Measurements from ENCODE around the gene RNF217.

RNF217 gene

DNA sequence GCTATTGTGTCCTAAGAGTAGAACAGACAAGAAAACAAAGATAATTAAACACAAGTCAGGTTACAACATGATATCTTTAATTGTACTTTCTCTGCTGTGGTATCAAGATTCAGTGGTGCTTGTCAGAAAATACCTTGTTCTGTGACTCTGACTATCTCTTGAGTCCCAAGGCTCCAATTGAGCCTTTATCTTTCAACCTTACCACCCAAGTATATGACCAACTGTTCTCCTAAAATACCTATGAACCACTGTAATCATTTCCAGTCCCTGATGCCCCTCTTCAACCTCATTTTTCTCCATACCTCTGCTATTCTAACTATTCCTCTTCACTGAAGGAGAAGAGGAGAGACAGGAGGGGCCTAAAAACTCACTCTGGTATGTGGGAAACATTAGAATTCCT lies 124.5 kb downstream of the RNF217 start:
- Histone ChIP-seq H3K36me3 (ENCODE audit: control insufficient read depth in 2 of 2, insufficient read depth in 2 of 2, low read length in 2 of 2) (peaks cover 0 to 6% of the 10 kb centered on the region in 2 donors), H3K4me3 (ENCODE audit: low read length in 2 of 2) (no peak overlapping the region), H3K27me3 (ENCODE audit: control insufficient read depth in 2 of 2, insufficient read depth in 2 of 2, low read length in 2 of 2) (no peaks in the 10 kb centered on the region), H3K27ac (ENCODE audit: low read depth in 2 of 2, low read length in 2 of 2) (no peak overlapping the region), H3K9ac (ENCODE audit: low read depth in 1 of 2, low read length in 2 of 2) (no peak overlapping the region), H3K4me1 (ENCODE audit: control insufficient read depth in 2 of 2, insufficient read depth in 2 of 2, low read length in 2 of 2) (no peaks in the 10 kb centered on the region), H3K9me3 (ENCODE audit: control insufficient read depth in 2 of 2, low read length in 2 of 2) (no peaks in the 10 kb centered on the region)

DNA sequence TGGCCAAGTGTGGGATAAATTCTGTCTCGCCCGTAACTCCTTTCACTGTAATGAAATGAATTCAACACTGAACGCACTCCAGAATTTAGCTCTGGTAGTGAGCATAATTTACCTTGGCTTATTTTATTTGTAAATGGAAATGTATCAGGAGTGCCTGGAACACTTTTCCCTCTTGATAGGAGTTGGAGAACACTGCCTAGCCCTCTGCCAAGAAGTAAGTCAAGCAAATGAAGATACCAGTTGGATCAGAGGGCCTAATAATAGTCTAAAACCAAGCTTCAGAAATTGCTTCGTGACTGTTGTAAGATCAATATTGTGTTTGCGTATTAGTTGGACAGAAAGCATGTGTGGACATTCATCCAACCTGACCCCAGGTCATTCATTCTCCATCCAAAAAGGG lies 126.7 kb downstream of the RNF217 start:
- Histone ChIP-seq H3K9ac (ENCODE audit: low read depth in 1 of 2, low read length in 2 of 2) (no peak overlapping the region), H3K9me3 (ENCODE audit: control insufficient read depth in 2 of 2, low read length in 2 of 2) (no peaks in the 10 kb centered on the region), H3K4me3 (ENCODE audit: low read length in 2 of 2) (no peak overlapping the region), H3K27ac (ENCODE audit: low read depth in 2 of 2, low read length in 2 of 2) (no peak overlapping the region), H3K36me3 (ENCODE audit: control insufficient read depth in 2 of 2, insufficient read depth in 2 of 2, low read length in 2 of 2) (no peaks in the 10 kb centered on the region), H3K27me3 (ENCODE audit: control insufficient read depth in 2 of 2, insufficient read depth in 2 of 2, low read length in 2 of 2) (no peaks in the 10 kb centered on the region), H3K4me1 (ENCODE audit: control insufficient read depth in 2 of 2, insufficient read depth in 2 of 2, low read length in 2 of 2) (no peaks in the 10 kb centered on the region)

DNA sequence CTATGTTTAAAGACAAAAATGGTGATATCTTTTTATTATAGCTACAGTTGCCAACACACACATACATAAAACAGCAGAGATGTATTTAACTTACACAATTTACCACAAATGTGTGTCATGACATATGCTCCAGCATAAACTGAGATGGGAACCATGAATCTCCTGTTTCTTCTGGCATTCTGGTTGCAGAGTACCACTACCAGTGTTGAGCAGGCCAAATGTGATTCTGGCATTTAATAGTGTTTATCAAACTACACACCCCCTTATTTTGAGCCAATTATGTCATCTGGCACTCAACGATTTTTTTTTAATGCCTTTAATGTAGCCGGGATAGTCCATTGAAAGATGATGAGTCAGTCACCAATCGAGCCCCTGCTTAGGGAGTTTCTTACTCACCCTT lies 132.3 kb downstream of the RNF217 start:
- no peaks in the 10 kb centered on the region for H3K9me3 ChIP-seq (ENCODE audit: control insufficient read depth in 2 of 2, low read length in 2 of 2)
- no peak overlapping the region for H3K4me3 ChIP-seq (ENCODE audit: low read length in 2 of 2)
- no peaks in the 10 kb centered on the region for H3K36me3 ChIP-seq (ENCODE audit: control insufficient read depth in 2 of 2, insufficient read depth in 2 of 2, low read length in 2 of 2)
- no peaks in the 10 kb centered on the region for H3K4me1 ChIP-seq (ENCODE audit: control insufficient read depth in 2 of 2, insufficient read depth in 2 of 2, low read length in 2 of 2)
- H3K27me3 ChIP-seq (ENCODE audit: control insufficient read depth in 2 of 2, insufficient read depth in 2 of 2, low read length in 2 of 2) = no peaks in the 10 kb centered on the region
- H3K9ac ChIP-seq (ENCODE audit: low read depth in 1 of 2, low read length in 2 of 2) = no peak overlapping the region
- no peak overlapping the region for H3K27ac ChIP-seq (ENCODE audit: low read depth in 2 of 2, low read length in 2 of 2)

DNA sequence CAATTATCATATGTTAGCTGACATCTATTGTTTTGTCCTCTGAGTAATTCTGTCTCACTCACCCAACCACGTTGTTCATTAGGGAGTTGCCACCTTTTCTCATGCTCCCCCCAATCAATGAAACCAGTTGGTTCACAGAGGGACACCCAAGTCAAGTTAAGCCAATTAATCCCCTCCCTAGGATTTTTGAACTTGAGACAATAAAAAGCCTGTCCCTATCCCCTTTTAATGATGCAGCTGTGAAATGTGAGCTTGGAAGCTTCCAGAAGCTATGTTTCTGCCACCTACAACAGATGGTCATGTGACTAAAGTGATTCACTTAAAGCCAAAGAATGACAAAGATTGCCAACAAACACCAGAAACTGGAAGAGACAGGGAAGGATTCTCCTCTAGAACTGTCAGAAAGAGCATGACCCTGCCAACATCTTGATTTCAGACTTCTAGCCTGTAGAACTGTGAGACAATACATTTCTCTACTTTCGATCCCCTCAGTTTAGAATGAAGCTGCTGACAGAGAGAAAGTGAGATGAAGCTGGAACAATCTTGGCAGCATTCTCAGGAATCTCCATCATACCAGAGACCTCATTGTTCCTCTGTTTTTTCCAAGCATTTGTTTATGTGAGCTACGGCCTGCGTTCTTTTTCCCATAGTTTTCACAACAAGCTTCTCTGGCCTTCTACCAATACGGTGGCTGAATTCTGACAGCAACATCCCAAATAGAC lies 133.5 kb downstream of the RNF217 start:
- H3K27me3 ChIP-seq (ENCODE audit: control insufficient read depth in 2 of 2, insufficient read depth in 2 of 2, low read length in 2 of 2) = no peaks in the 10 kb centered on the region
- no peaks in the 10 kb centered on the region for H3K9me3 ChIP-seq (ENCODE audit: control insufficient read depth in 2 of 2, low read length in 2 of 2)
- no peaks in the 10 kb centered on the region for H3K4me1 ChIP-seq (ENCODE audit: control insufficient read depth in 2 of 2, insufficient read depth in 2 of 2, low read length in 2 of 2)
- no peak overlapping the region for H3K4me3 ChIP-seq (ENCODE audit: low read length in 2 of 2)
- no peaks in the 10 kb centered on the region for H3K36me3 ChIP-seq (ENCODE audit: control insufficient read depth in 2 of 2, insufficient read depth in 2 of 2, low read length in 2 of 2)
- no peak overlapping the region for H3K9ac ChIP-seq (ENCODE audit: low read depth in 1 of 2, low read length in 2 of 2)
- no peak overlapping the region for H3K27ac ChIP-seq (ENCODE audit: low read depth in 2 of 2, low read length in 2 of 2)

GRCh38 chr6:125097186-125097585 lies 134.9 kb downstream of the RNF217 start:
- H3K4me1 ChIP-seq (ENCODE audit: control insufficient read depth in 2 of 2, insufficient read depth in 2 of 2, low read length in 2 of 2) = no peaks in the 10 kb centered on the region
- no peaks in the 10 kb centered on the region for H3K36me3 ChIP-seq (ENCODE audit: control insufficient read depth in 2 of 2, insufficient read depth in 2 of 2, low read length in 2 of 2)
- H3K9me3 ChIP-seq (ENCODE audit: control insufficient read depth in 2 of 2, low read length in 2 of 2) = no peaks in the 10 kb centered on the region
- H3K27me3 ChIP-seq (ENCODE audit: control insufficient read depth in 2 of 2, insufficient read depth in 2 of 2, low read length in 2 of 2) = no peaks in the 10 kb centered on the region
- H3K4me3 ChIP-seq (ENCODE audit: low read length in 2 of 2) = no peak overlapping the region
- no peak overlapping the region for H3K27ac ChIP-seq (ENCODE audit: low read depth in 2 of 2, low read length in 2 of 2)
- no peak overlapping the region for H3K9ac ChIP-seq (ENCODE audit: low read depth in 1 of 2, low read length in 2 of 2)

DNA sequence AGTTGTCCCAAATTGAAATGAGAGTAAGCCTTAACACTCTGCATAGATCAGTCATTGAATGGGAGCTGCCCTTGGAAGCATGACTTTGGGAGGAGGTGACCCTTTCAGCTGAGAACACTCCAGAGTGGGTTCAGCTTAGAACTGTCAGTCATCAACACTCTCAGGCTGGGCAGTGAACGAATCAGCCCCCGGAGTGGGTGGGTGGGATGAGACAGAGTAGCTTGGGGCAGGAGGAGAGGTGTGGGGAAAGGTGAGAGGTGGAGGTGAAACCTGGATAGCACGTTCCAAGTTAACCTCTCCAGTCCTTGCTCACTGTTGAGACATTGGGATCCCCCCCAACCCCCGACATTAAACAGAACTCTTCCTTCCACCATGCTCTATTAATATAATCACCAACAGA lies 136.0 kb downstream of the RNF217 start:
- H3K36me3 ChIP-seq (ENCODE audit: control insufficient read depth in 2 of 2, insufficient read depth in 2 of 2, low read length in 2 of 2) = no peaks in the 10 kb centered on the region
- H3K4me1 ChIP-seq (ENCODE audit: control insufficient read depth in 2 of 2, insufficient read depth in 2 of 2, low read length in 2 of 2) = no peaks in the 10 kb centered on the region
- no peak overlapping the region for H3K9ac ChIP-seq (ENCODE audit: low read depth in 1 of 2, low read length in 2 of 2)
- no peaks in the 10 kb centered on the region for H3K27me3 ChIP-seq (ENCODE audit: control insufficient read depth in 2 of 2, insufficient read depth in 2 of 2, low read length in 2 of 2)
- no peak overlapping the region for H3K27ac ChIP-seq (ENCODE audit: low read depth in 2 of 2, low read length in 2 of 2)
- no peak overlapping the region for H3K4me3 ChIP-seq (ENCODE audit: low read length in 2 of 2)
- no peaks in the 10 kb centered on the region for H3K9me3 ChIP-seq (ENCODE audit: control insufficient read depth in 2 of 2, low read length in 2 of 2)

- H3K36me3 ChIP-seq (ENCODE audit: control insufficient read depth in 2 of 2, insufficient read depth in 2 of 2, low read length in 2 of 2) = no peaks in the 10 kb centered on the region
- no peak overlapping the region for H3K9ac ChIP-seq (ENCODE audit: low read depth in 1 of 2, low read length in 2 of 2)
- H3K27me3 ChIP-seq (ENCODE audit: control insufficient read depth in 2 of 2, insufficient read depth in 2 of 2, low read length in 2 of 2) = no peaks in the 10 kb centered on the region
- no peaks in the 10 kb centered on the region for H3K4me1 ChIP-seq (ENCODE audit: control insufficient read depth in 2 of 2, insufficient read depth in 2 of 2, low read length in 2 of 2)
- no peak overlapping the region for H3K27ac ChIP-seq (ENCODE audit: low read depth in 2 of 2, low read length in 2 of 2)
- no peaks in the 10 kb centered on the region for H3K9me3 ChIP-seq (ENCODE audit: control insufficient read depth in 2 of 2, low read length in 2 of 2)
- peak overlapping the region; percentile 56 to 65 for H3K4me3 ChIP-seq (ENCODE audit: low read length in 2 of 2)
These were observed 137.2 kb downstream of the RNF217 start for GRCh38 chr6:125099211-125100073.

DNA sequence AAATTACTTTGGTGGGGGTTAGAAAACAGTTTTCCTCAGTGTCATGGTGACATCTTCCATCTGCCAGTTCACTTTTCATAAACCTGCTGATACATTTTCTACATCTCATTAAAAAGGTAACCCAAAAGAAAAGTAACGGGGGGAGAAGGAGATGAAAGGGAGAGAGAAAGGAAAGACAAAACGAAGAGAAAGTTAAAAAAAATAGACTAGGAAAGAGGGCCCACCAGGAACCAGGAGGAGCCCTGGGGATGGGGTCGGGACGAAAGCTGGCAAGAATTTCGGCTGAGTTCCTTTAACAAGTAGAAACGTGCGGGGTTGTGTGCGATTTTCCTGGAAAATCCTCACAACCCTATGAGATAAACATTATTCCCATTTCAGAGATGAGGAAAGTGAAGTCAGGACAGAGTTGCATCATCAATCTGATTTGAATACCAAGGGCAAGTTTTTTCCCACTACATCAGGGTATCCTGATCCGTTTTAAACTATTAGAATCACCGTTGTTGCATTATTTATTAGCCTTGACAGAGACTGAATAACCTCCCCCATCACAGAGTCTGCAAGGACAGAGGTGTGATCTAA lies 137.9 kb downstream of the RNF217 start:
- no peaks in the 10 kb centered on the region for H3K27me3 ChIP-seq (ENCODE audit: control insufficient read depth in 2 of 2, insufficient read depth in 2 of 2, low read length in 2 of 2)
- H3K27ac ChIP-seq (ENCODE audit: low read depth in 2 of 2, low read length in 2 of 2) = no peak overlapping the region
- H3K9me3 ChIP-seq (ENCODE audit: control insufficient read depth in 2 of 2, low read length in 2 of 2) = no peaks in the 10 kb centered on the region
- peak overlapping the region; percentile 56 to 65 for H3K4me3 ChIP-seq (ENCODE audit: low read length in 2 of 2)
- H3K36me3 ChIP-seq (ENCODE audit: control insufficient read depth in 2 of 2, insufficient read depth in 2 of 2, low read length in 2 of 2) = no peaks in the 10 kb centered on the region
- H3K9ac ChIP-seq (ENCODE audit: low read depth in 1 of 2, low read length in 2 of 2) = no peak overlapping the region
- H3K4me1 ChIP-seq (ENCODE audit: control insufficient read depth in 2 of 2, insufficient read depth in 2 of 2, low read length in 2 of 2) = no peaks in the 10 kb centered on the region

DNA sequence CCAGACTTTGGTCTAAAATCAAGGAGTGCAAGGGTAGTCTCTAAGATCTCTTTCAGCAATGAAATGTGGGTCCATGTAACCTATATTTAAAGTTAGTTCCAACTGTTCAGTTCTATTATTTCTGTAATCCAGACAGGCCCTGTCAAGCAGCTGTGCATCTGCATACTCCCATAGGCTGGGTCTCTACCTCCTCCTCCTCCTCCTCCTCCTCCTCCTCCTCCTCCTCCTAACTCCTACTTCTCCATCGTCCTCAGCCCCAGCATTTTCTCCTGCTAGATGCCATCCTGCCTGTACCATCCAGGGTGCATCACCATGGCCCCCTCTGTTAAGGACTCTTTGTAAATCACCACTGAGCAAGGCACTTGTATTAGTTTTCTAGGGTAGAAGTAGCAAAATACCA lies 138.9 kb downstream of the RNF217 start:
- Histone ChIP-seq H3K9ac (ENCODE audit: low read depth in 1 of 2, low read length in 2 of 2) (no peak overlapping the region), H3K4me3 (ENCODE audit: low read length in 2 of 2) (no peak overlapping the region), H3K9me3 (ENCODE audit: control insufficient read depth in 2 of 2, low read length in 2 of 2) (no peaks in the 10 kb centered on the region), H3K4me1 (ENCODE audit: control insufficient read depth in 2 of 2, insufficient read depth in 2 of 2, low read length in 2 of 2) (no peaks in the 10 kb centered on the region), H3K36me3 (ENCODE audit: control insufficient read depth in 2 of 2, insufficient read depth in 2 of 2, low read length in 2 of 2) (no peaks in the 10 kb centered on the region), H3K27ac (ENCODE audit: low read depth in 2 of 2, low read length in 2 of 2) (no peak overlapping the region), H3K27me3 (ENCODE audit: control insufficient read depth in 2 of 2, insufficient read depth in 2 of 2, low read length in 2 of 2) (no peaks in the 10 kb centered on the region)

- Histone ChIP-seq H3K4me1 (ENCODE audit: control insufficient read depth in 2 of 2, insufficient read depth in 2 of 2, low read length in 2 of 2) (no peaks in the 10 kb centered on the region), H3K27me3 (ENCODE audit: control insufficient read depth in 2 of 2, insufficient read depth in 2 of 2, low read length in 2 of 2) (no peaks in the 10 kb centered on the region), H3K27ac (ENCODE audit: low read depth in 2 of 2, low read length in 2 of 2) (no peak overlapping the region), H3K36me3 (ENCODE audit: control insufficient read depth in 2 of 2, insufficient read depth in 2 of 2, low read length in 2 of 2) (no peaks in the 10 kb centered on the region), H3K9ac (ENCODE audit: low read depth in 1 of 2, low read length in 2 of 2) (no peak overlapping the region), H3K4me3 (ENCODE audit: low read length in 2 of 2) (no peak overlapping the region), H3K9me3 (ENCODE audit: control insufficient read depth in 2 of 2, low read length in 2 of 2) (no peaks in the 10 kb centered on the region)
These were observed 139.4 kb downstream of the RNF217 start for GRCh38 chr6:125101631-125102030.

Data from mucosa of rectum (tissue), 2 donors.